ENCODE data around the gene UBE2E2.

UBE2E2 gene

GRCh38 chr3:23553353-23553752, 350.2 kb downstream of the UBE2E2 start:
- H2AFZ ChIP-seq (ENCODE audit: low read depth, low read length), result no peak overlapping the region
- no peak overlapping the region for H3K4me3 ChIP-seq (ENCODE audit: low read length)
- no peaks in the 10 kb centered on the region for H3K9me3 ChIP-seq (ENCODE audit: low read length)
- no peaks in the 10 kb centered on the region for H3K27me3 ChIP-seq (ENCODE audit: insufficient read depth, low read length)
- no peaks in the 10 kb centered on the region for H3K36me3 ChIP-seq (ENCODE audit: insufficient read depth, low read length)
- H3K4me1 ChIP-seq (ENCODE audit: insufficient read depth, low read length), result no peaks in the 10 kb centered on the region

DNA sequence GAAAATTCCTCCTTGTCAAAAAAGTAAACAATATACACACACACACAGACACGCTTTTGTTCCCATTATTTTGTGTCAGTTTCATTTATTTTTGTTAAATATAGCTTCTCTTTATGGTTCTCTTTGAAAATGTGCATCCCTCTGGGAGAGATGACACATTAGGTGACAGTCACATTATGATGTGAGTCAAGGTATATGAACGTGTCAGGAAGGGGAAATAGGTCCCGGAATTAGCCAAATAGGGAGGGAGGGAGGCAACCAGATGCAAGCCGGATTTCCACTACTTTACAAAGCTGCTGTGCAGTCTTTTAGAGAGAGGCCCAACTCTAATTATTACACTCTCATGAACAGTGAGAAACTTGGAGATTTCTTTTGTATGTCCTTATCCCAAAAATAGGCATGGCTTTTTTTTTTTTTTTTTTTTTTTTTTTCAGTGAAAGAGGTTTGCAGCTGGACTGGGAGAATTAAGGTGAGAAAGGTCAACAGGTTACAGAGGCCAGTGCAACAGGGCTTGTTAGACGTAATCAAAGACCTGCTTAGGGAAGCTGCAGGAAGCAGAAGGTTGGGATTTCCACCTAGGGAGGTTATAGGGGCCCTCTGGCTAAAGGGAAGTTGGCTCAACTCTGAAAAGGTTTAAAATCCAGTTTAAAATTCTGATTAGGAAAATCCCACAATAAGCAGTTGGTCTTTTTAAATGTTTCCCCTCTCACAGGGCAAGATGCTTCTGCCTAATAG, 362.1 kb downstream of the UBE2E2 start:
- H3K36me3 ChIP-seq (ENCODE audit: insufficient read depth, low read length), result no peaks in the 10 kb centered on the region
- no peak overlapping the region for H2AFZ ChIP-seq (ENCODE audit: low read depth, low read length)
- H3K27me3 ChIP-seq (ENCODE audit: insufficient read depth, low read length), result no peaks in the 10 kb centered on the region
- peaks cover 11% of the 10 kb centered on the region for H3K4me1 ChIP-seq (ENCODE audit: insufficient read depth, low read length)
- no peak overlapping the region for H3K4me3 ChIP-seq (ENCODE audit: low read length)
- no peaks in the 10 kb centered on the region for H3K9me3 ChIP-seq (ENCODE audit: low read length)

- Histone ChIP-seq H2AFZ (ENCODE audit: low read depth, low read length) (no peak overlapping the region), H3K4me1 (ENCODE audit: insufficient read depth, low read length) (peaks cover 11% of the 10 kb centered on the region), H3K36me3 (ENCODE audit: insufficient read depth, low read length) (no peaks in the 10 kb centered on the region), H3K9me3 (ENCODE audit: low read length) (no peaks in the 10 kb centered on the region), H3K27me3 (ENCODE audit: insufficient read depth, low read length) (no peaks in the 10 kb centered on the region), H3K4me3 (ENCODE audit: low read length) (no peak overlapping the region)
These were observed 363.4 kb downstream of the UBE2E2 start for GRCh38 chr3:23566499-23566898.

GRCh38 chr3:23567917-23568316, 364.8 kb downstream of the UBE2E2 start:
- H2AFZ ChIP-seq (ENCODE audit: low read depth, low read length), result no peak overlapping the region
- H3K4me1 ChIP-seq (ENCODE audit: insufficient read depth, low read length), result peaks cover 11% of the 10 kb centered on the region
- no peaks in the 10 kb centered on the region for H3K27me3 ChIP-seq (ENCODE audit: insufficient read depth, low read length)
- no peaks in the 10 kb centered on the region for H3K36me3 ChIP-seq (ENCODE audit: insufficient read depth, low read length)
- no peaks in the 10 kb centered on the region for H3K9me3 ChIP-seq (ENCODE audit: low read length)
- no peak overlapping the region for H3K4me3 ChIP-seq (ENCODE audit: low read length)

DNA sequence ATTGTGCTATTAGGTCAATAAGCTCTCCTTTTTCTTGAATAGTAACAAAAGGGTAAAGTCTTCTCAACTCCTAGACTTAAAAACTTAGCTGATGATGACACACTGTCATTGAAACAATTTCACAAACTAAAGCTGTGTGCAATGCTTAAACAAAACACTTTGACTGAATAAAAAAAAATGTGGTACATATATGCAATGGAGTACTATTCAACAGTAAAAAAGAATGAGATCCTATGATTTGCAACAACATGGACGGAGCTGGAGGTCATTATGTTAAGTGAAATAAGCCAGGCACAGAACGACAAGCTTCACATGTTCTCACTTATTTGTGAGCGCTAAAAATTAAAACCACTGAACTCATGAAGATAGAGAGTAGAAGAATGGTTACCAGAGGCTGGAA, 370.7 kb downstream of the UBE2E2 start:
- H2AFZ ChIP-seq (ENCODE audit: low read depth, low read length), result no peak overlapping the region
- no peaks in the 10 kb centered on the region for H3K36me3 ChIP-seq (ENCODE audit: insufficient read depth, low read length)
- H3K4me1 ChIP-seq (ENCODE audit: insufficient read depth, low read length), result no peaks in the 10 kb centered on the region
- H3K4me3 ChIP-seq (ENCODE audit: low read length), result no peak overlapping the region
- H3K9me3 ChIP-seq (ENCODE audit: low read length), result no peaks in the 10 kb centered on the region
- H3K27me3 ChIP-seq (ENCODE audit: insufficient read depth, low read length), result no peaks in the 10 kb centered on the region

- Histone ChIP-seq H3K9me3 (ENCODE audit: low read length) (no peaks in the 10 kb centered on the region), H3K4me1 (ENCODE audit: insufficient read depth, low read length) (no peaks in the 10 kb centered on the region), H3K36me3 (ENCODE audit: insufficient read depth, low read length) (no peaks in the 10 kb centered on the region), H2AFZ (ENCODE audit: low read depth, low read length) (no peak overlapping the region), H3K4me3 (ENCODE audit: low read length) (no peak overlapping the region), H3K27me3 (ENCODE audit: insufficient read depth, low read length) (no peaks in the 10 kb centered on the region)
These were observed 371.7 kb downstream of the UBE2E2 start for GRCh38 chr3:23574822-23575315.

DNA sequence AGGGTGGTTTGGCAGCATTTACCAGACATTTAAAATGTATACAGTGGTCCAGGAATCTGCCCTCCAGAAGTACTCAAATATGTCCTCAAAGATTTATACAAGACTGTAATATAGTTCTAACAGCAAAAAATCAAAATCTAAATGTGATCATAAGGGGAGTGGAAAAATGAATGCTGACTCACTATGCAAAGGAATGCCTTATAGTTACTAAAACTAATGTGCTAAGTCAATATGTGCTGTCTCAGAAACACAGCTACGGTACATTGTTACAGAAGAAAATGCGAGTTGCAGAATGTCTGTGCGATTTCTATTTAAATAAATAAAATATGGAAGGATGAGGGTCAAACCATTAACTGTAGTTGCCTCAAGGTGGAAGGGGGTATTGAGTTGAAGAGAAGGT, 372.6 kb downstream of the UBE2E2 start:
- Histone ChIP-seq H3K4me1 (ENCODE audit: insufficient read depth, low read length) (no peaks in the 10 kb centered on the region), H3K36me3 (ENCODE audit: insufficient read depth, low read length) (no peaks in the 10 kb centered on the region), H3K9me3 (ENCODE audit: low read length) (no peaks in the 10 kb centered on the region), H3K4me3 (ENCODE audit: low read length) (no peak overlapping the region), H3K27me3 (ENCODE audit: insufficient read depth, low read length) (no peaks in the 10 kb centered on the region), H2AFZ (ENCODE audit: low read depth, low read length) (no peak overlapping the region)

DNA sequence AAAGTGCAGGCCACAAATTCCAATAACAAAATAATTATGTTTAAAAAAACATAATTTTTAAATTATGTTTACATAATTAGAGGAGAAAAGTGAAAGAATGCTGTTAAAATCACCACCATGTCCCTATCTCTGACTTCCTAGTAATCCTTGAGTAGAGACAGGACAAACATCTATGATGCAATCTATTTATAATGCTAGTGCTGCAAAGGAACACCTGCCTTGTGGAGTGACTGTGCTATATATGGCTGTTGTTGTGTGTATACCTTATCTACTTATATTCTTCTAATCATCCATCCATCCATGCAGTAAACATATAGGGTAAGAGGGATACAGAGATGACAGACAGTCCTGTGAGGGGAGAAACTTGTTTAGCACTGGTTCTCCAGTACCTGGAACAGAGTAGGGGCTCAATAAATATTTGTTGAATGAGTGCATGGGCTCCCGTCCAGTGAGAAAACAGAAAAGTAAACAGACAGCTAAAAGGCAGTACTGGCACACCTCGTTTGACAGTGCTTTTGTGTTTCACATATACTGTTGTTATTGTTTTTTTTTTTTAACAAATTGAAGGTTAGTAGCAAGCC, 373.3 kb downstream of the UBE2E2 start:
- no peaks in the 10 kb centered on the region for H3K36me3 ChIP-seq (ENCODE audit: insufficient read depth, low read length)
- H3K9me3 ChIP-seq (ENCODE audit: low read length), result no peaks in the 10 kb centered on the region
- no peak overlapping the region for H3K4me3 ChIP-seq (ENCODE audit: low read length)
- no peaks in the 10 kb centered on the region for H3K4me1 ChIP-seq (ENCODE audit: insufficient read depth, low read length)
- H2AFZ ChIP-seq (ENCODE audit: low read depth, low read length), result no peak overlapping the region
- H3K27me3 ChIP-seq (ENCODE audit: insufficient read depth, low read length), result no peaks in the 10 kb centered on the region

DNA sequence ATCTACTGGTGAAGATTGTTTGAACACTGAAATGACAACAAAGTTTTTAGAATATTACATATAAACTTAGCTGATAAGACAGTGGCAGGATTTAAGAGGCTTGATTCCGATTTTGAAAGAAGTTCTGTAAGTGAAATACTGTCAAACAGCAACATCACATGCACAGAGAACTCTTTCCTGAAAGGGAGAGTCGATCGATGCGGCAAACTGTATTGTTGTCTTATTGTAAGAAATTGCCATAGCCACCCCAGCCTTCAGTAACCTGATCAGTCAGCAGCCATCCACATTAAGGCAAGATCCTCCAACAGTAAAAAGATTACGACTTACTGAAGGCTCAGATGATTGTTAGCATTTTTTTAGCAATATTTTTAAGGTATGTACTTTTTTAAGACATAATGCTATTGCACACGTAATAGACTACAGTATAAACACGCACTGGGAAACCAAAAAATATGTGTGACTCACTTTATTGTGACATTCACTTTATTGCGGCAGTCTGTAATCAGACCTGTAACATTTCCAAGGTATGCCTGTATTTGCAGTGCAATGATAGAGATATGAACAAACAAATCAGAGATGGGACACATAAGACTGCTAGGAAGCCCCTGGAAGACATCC, 377.1 kb downstream of the UBE2E2 start:
- Histone ChIP-seq H2AFZ (ENCODE audit: low read depth, low read length) (no peak overlapping the region), H3K36me3 (ENCODE audit: insufficient read depth, low read length) (no peaks in the 10 kb centered on the region), H3K4me1 (ENCODE audit: insufficient read depth, low read length) (no peaks in the 10 kb centered on the region), H3K27me3 (ENCODE audit: insufficient read depth, low read length) (no peaks in the 10 kb centered on the region), H3K4me3 (ENCODE audit: low read length) (no peak overlapping the region), H3K9me3 (ENCODE audit: low read length) (no peaks in the 10 kb centered on the region)

GRCh38 chr3:23583980-23584740, 381.0 kb downstream of the UBE2E2 start:
- Histone ChIP-seq H3K4me1 (ENCODE audit: insufficient read depth, low read length) (no peaks in the 10 kb centered on the region), H3K27me3 (ENCODE audit: insufficient read depth, low read length) (no peaks in the 10 kb centered on the region), H3K4me3 (ENCODE audit: low read length) (no peak overlapping the region), H2AFZ (ENCODE audit: low read depth, low read length) (no peak overlapping the region), H3K9me3 (ENCODE audit: low read length) (no peaks in the 10 kb centered on the region), H3K36me3 (ENCODE audit: insufficient read depth, low read length) (no peaks in the 10 kb centered on the region)

DNA sequence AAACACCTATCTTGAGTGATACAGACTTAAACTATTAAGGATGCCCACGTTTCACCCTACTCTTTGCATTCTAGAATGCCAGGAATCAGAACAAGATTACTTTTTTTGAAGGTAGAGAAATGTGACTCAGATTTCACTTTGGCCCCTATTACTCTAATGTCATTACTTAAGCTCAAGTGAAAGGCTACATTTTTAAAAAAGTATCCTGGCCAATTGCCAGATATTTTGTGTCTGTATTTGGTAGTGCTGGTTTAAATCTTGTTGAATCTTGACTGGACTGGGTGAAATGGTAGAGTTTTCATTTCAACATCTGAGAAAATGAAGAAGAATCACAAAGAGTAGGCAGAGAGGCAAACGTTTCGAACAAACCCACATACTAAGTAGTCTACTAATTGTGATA, 384.4 kb downstream of the UBE2E2 start:
- Histone ChIP-seq H2AFZ (ENCODE audit: low read depth, low read length) (no peak overlapping the region), H3K4me1 (ENCODE audit: insufficient read depth, low read length) (peaks cover 12% of the 10 kb centered on the region), H3K4me3 (ENCODE audit: low read length) (no peak overlapping the region), H3K27me3 (ENCODE audit: insufficient read depth, low read length) (no peaks in the 10 kb centered on the region), H3K36me3 (ENCODE audit: insufficient read depth, low read length) (no peaks in the 10 kb centered on the region), H3K9me3 (ENCODE audit: low read length) (no peaks in the 10 kb centered on the region)

DNA sequence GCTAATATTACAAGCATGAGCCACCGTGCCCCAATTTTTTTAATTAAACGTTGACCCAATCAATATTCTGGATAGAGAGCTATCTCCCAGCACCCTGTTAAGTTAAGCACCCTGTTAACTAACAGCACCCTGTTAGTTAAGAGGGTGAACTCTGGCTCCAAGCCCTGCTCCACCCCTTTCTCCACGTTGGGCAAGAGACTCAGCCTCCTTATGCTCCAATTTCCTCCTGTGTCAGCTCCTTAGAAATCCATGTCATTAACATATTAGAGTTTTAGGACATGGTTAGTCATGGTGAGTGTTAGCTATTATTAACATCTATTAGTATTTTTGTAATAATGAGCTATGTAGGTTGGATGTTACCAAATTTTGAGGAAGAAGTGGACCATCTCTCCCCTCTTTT, 385.4 kb downstream of the UBE2E2 start:
- no peak overlapping the region for H3K4me3 ChIP-seq (ENCODE audit: low read length)
- H3K36me3 ChIP-seq (ENCODE audit: insufficient read depth, low read length), result no peaks in the 10 kb centered on the region
- H3K4me1 ChIP-seq (ENCODE audit: insufficient read depth, low read length), result peaks cover 12% of the 10 kb centered on the region
- H3K9me3 ChIP-seq (ENCODE audit: low read length), result no peaks in the 10 kb centered on the region
- H3K27me3 ChIP-seq (ENCODE audit: insufficient read depth, low read length), result no peaks in the 10 kb centered on the region
- no peak overlapping the region for H2AFZ ChIP-seq (ENCODE audit: low read depth, low read length)

DNA sequence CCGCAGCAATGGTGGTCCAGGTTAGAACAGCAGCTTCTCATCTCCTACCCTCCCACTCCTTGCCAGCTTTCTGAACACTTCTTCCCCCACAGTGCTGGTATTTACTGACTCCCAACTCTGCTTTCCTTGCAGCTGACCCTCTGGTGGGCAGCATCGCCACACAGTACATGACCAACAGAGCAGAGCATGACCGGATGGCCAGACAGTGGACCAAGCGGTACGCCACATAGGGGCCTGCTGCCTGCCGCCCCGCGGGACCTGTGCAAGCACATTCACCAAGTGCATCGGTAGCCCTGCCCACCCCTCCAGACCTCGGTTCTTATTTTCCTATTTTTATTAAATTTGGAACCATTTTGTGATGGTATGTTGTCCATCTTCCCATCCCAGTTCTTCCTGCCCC, 386.5 kb downstream of the UBE2E2 start:
- Histone ChIP-seq H3K27me3 (ENCODE audit: insufficient read depth, low read length) (no peaks in the 10 kb centered on the region), H3K4me3 (ENCODE audit: low read length) (no peak overlapping the region), H3K9me3 (ENCODE audit: low read length) (no peaks in the 10 kb centered on the region), H3K36me3 (ENCODE audit: insufficient read depth, low read length) (no peaks in the 10 kb centered on the region), H2AFZ (ENCODE audit: low read depth, low read length) (no peak overlapping the region), H3K4me1 (ENCODE audit: insufficient read depth, low read length) (peaks cover 12% of the 10 kb centered on the region)

Measured in neuron (in vitro differentiated cells).